Measurements from ENCODE around the gene LSM11.
"Not testable (repeated sequence)": the region's sequence is repeated elsewhere in the genome, so short reads cannot be mapped to it uniquely, and the experiment has no call there.

The LSM11 gene

DNA sequence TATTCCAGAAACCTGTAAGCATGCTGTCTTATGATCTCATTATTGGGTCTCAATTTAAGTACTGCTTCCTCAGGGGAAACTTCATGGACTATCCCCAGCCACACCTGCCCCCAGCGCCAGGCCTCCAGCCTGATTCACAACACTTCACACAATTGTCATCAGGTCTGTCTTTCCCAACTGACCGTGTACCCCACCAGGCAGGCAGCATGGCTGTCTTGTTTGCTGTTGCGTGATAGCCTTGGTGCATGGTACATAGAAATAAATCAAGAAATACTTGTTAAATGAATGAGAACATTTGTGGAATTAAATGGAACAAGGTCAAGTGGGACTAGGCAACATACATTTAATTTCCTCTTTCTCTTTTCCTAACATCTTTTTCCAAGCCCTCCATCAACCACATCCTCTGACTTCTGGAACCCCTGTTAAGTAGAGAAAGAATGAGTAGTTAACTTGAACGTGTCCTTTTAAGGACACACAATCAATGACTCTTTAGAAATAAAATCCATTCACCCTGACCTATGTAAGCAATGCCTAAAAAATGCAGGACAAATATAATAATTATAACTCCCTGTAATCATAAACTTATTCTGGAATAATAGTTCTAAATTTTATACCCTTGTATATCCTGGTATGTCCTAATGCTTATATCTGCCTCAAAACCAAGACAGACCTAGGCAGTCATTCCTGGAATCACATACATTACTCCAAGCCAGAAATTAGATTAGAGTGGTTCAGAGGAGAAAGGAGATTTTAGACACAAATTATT is 29.5 kb upstream of the LSM11 start:
- no peak overlapping the region for H3K4me3 ChIP-seq
- no peak overlapping the region for H3K9ac ChIP-seq (ENCODE audit: insufficient read length)
- no peak for TF ChIP-seq POLR2AphosphoS5 (IDR thresholded peaks at IDR 0.05; ENCODE audit: borderline replicate concordance, low read depth, low read length)
- no peak for TF ChIP-seq EZH2 (IDR thresholded peaks at IDR 0.05)
- TF ChIP-seq FOXP2 (optimal IDR thresholded peaks at IDR 0.05; ENCODE audit: control extremely low read depth, extremely low read length, insufficient read depth), result no peak
- DNase-seq (ENCODE audit: low read depth, low spot score), result no peak
- H3K27ac ChIP-seq, result no peak overlapping the region
- H3K9me3 ChIP-seq (ENCODE audit: low read depth, low read length), result no peaks in the 10 kb centered on the region
- no peaks in the 10 kb centered on the region; the same call in 1 of the 2 replicates for H3K36me3 ChIP-seq (ENCODE audit: insufficient read depth, low read length)

DNA sequence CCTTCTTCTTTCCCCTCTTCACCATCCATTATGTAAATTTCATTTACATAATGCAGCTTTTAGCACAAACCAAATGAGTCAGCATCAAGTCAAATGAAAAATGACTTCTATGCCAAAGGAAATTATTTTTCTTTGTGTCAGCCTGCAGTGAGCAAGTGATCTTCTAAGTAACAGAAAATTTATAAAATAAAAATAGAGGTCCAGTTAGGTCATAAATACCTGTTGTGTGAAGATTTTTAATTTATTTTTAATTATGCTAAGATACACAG is 29.0 kb upstream of the LSM11 start:
- TF ChIP-seq EZH2 (IDR thresholded peaks at IDR 0.05) (no peak), POLR2AphosphoS5 (IDR thresholded peaks at IDR 0.05; ENCODE audit: borderline replicate concordance, low read depth, low read length) (no peak), FOXP2 (optimal IDR thresholded peaks at IDR 0.05; ENCODE audit: control extremely low read depth, extremely low read length, insufficient read depth) (no peak)
- Histone ChIP-seq H3K4me3 (no peak overlapping the region), H3K9me3 (ENCODE audit: low read depth, low read length) (no peaks in the 10 kb centered on the region), H3K9ac (ENCODE audit: insufficient read length) (no peak overlapping the region), H3K36me3 (ENCODE audit: insufficient read depth, low read length) (no peaks in the 10 kb centered on the region; the same call in 1 of the 2 replicates), H3K27ac (no peak overlapping the region; the same call in 1 of the 2 replicates)
- no peak for DNase-seq (ENCODE audit: low read depth, low spot score)

DNA sequence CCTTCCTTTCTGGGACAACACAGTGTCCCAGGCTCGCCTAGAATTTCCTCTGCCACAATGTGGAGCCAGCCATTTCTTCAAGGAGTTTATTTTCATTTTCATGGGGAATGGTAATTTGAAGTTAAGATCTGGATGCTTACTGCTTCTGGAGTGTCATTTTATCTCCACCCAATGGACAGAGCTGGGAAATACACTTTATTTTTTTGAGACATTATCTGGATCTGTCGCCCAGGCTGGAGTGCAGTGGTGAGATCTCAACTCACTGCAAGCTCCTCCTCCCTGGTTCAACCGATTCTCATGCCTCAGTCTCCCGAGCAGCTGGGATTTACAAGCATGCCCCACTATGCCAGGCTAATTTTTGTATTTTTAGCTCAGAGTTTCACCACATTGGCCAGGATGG is 25.0 kb upstream of the LSM11 start:
- Histone ChIP-seq H3K36me3 (ENCODE audit: insufficient read depth, low read length) (no peaks in the 10 kb centered on the region), H3K9me3 (ENCODE audit: low read depth, low read length) (no peaks in the 10 kb centered on the region), H3K27ac (no peak overlapping the region), H3K4me3 (peak overlapping the region; percentile 25; the same call in 1 of the 2 replicates), H3K9ac (ENCODE audit: insufficient read length) (no peak overlapping the region)
- no peak for TF ChIP-seq POLR2AphosphoS5 (IDR thresholded peaks at IDR 0.05; ENCODE audit: borderline replicate concordance, low read depth, low read length)
- no peak for TF ChIP-seq EZH2 (IDR thresholded peaks at IDR 0.05)
- TF ChIP-seq FOXP2 (optimal IDR thresholded peaks at IDR 0.05; ENCODE audit: control extremely low read depth, extremely low read length, insufficient read depth), result no peak
- no peak for DNase-seq (ENCODE audit: low read depth, low spot score)

DNA sequence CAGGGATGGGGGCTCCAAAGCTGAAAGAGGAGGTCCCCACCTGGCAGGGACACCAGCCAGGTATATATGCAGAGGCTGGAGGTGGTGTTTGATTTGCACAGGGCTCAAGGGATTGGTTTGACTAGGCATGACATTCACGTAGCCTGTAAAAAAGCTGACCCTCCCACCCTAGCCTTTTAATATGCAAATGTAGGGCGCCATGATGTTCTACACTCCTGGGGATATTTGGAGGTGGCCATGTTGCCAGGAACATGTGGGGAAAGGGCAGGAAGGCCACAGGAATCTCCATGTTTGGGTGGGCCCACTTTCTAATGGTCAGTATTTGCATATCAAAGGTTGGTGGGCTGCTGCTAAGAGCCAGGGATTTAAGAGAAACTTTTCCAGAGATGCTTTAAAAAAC is 24.3 kb upstream of the LSM11 start:
- Histone ChIP-seq H3K27ac (no peak overlapping the region), H3K9ac (ENCODE audit: insufficient read length) (no peak overlapping the region), H3K4me3 (no peak overlapping the region), H3K9me3 (ENCODE audit: low read depth, low read length) (no peaks in the 10 kb centered on the region), H3K36me3 (ENCODE audit: insufficient read depth, low read length) (no peaks in the 10 kb centered on the region)
- DNase-seq (ENCODE audit: low read depth, low spot score), result no peak
- TF ChIP-seq POLR2AphosphoS5 (IDR thresholded peaks at IDR 0.05; ENCODE audit: borderline replicate concordance, low read depth, low read length), result no peak
- no peak for TF ChIP-seq FOXP2 (optimal IDR thresholded peaks at IDR 0.05; ENCODE audit: control extremely low read depth, extremely low read length, insufficient read depth)
- TF ChIP-seq EZH2 (IDR thresholded peaks at IDR 0.05), result no peak

DNA sequence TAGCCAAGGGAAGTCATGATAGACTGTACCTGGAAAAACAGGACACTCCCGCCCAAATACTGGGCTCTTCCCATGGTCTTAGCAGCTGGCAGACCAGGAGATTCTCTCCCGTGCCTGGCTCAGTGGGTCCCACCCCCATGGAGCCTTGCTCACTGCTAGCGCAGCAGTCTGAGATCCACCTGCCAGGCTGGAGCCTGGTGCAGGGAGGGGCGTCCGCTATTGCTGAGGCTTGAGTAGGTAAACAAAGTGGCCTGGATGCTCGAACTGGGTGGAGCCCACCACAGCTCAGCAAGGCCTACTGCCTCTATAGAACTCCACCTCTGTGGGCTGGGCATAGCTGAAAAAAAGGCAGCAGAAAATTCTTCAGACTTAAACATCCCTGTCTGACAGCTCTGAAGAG is 22.4 kb upstream of the LSM11 start:
- no peaks in the 10 kb centered on the region for H3K9me3 ChIP-seq (ENCODE audit: low read depth, low read length)
- no peaks in the 10 kb centered on the region for H3K36me3 ChIP-seq (ENCODE audit: insufficient read depth, low read length)
- no peak overlapping the region for H3K9ac ChIP-seq (ENCODE audit: insufficient read length)
- DNase-seq (ENCODE audit: low read depth, low spot score), result no peak
- no peak overlapping the region for H3K4me3 ChIP-seq
- TF ChIP-seq POLR2AphosphoS5 (IDR thresholded peaks at IDR 0.05; ENCODE audit: borderline replicate concordance, low read depth, low read length) (no peak), EZH2 (IDR thresholded peaks at IDR 0.05) (no peak), FOXP2 (optimal IDR thresholded peaks at IDR 0.05; ENCODE audit: control extremely low read depth, extremely low read length, insufficient read depth) (no peak)
- no peak overlapping the region for H3K27ac ChIP-seq

DNA sequence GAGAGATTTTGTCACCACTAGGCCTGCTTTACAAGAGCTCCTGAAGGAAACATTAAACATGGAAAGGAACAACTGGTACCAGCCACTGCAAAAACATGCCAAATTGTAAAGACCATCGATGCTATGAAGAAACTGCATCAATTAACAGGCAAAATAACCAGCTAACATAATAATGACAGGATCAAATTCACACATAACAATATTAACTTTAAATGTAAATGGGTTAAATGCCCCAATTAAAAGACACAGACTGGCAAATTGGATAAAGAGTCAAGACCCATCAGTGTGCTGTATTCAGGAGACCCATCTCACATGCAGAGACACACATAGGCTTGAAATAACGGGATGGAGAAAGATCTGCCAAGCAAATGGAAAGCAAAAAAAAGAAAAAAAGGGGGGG is 20.6 kb upstream of the LSM11 start:
- H3K36me3 ChIP-seq (ENCODE audit: insufficient read depth, low read length); H3K4me3 ChIP-seq; H3K9me3 ChIP-seq (ENCODE audit: low read depth, low read length); H3K27ac ChIP-seq; DNase-seq (ENCODE audit: low read depth, low spot score); H3K9ac ChIP-seq (ENCODE audit: insufficient read length): not testable (repeated sequence)

DNA sequence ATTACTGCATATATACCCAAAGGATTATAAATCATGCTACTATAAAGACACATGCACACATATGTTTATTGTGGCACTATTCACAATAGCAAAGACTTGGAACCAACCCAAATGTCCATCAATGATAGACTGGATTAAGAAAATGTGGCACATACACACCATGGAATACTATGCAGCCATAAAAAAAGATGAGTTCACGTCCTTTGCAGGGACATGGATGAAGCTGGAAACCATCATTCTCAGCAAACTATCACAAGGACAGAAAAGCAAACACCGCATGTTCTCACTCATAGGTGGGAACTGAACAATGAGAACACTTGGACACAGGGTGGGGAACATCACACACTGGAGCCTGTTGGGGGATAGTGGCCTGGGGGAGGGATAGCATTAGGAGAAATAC is 16.9 kb upstream of the LSM11 start:
- not testable (repeated sequence) for DNase-seq (ENCODE audit: low read depth, low spot score); H3K4me3 ChIP-seq; H3K36me3 ChIP-seq (ENCODE audit: insufficient read depth, low read length); H3K9ac ChIP-seq (ENCODE audit: insufficient read length); H3K9me3 ChIP-seq (ENCODE audit: low read depth, low read length); H3K27ac ChIP-seq

DNA sequence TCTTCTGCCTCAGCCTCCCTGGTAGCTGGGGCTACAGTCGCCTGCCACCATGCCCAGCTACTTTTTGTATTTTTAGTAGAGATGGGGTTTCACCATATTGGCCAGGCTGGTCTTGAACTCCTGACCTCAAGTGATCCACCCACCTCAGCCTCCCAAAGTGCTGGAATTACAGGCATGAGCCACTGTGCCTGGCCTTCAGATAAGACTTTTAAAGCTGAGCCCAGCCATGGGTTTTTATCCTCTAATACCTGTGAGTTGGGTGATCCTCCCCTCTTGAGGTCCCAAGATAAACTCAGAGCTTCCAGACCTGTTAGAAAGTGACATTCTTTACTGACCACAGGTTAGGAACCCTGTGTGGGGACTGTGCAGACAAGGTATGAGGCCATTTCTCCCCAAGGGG is 15.7 kb upstream of the LSM11 start:
- not testable (repeated sequence) for H3K36me3 ChIP-seq (ENCODE audit: insufficient read depth, low read length); H3K27ac ChIP-seq; DNase-seq (ENCODE audit: low read depth, low spot score); H3K4me3 ChIP-seq; H3K9ac ChIP-seq (ENCODE audit: insufficient read length); H3K9me3 ChIP-seq (ENCODE audit: low read depth, low read length)

DNA sequence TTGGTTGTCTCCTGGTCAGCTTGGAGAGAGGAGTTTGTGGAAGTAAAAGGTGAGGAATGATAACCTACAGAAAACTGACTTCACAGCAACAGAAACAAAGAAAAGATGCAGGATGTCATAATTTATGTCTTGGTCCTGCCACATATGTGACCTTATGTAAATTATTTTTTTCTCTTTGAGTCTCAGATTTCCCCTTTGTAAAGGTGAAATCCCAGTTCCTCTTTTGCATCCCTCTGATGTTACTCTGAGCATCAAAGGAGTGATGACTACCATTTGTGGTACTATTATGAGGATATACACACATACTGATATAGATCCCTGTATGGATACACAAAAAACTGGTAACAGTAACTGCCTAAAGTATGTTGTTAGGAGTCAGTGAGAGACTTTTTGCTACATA is 13.7 kb upstream of the LSM11 start:
- DNase-seq (ENCODE audit: low read depth, low spot score), result no peak
- H3K27ac ChIP-seq, result no peak overlapping the region
- no peak overlapping the region for H3K9ac ChIP-seq (ENCODE audit: insufficient read length)
- TF ChIP-seq POLR2AphosphoS5 (IDR thresholded peaks at IDR 0.05; ENCODE audit: borderline replicate concordance, low read depth, low read length) (no peak), FOXP2 (optimal IDR thresholded peaks at IDR 0.05; ENCODE audit: control extremely low read depth, extremely low read length, insufficient read depth) (no peak), EZH2 (IDR thresholded peaks at IDR 0.05) (no peak)
- H3K4me3 ChIP-seq, result no peak overlapping the region
- H3K9me3 ChIP-seq (ENCODE audit: low read depth, low read length), result no peaks in the 10 kb centered on the region
- peaks cover 16% of the 10 kb centered on the region for H3K36me3 ChIP-seq (ENCODE audit: insufficient read depth, low read length)
